GM20431 (cell line): ENCODE results near the gene GRK3.

ENCODE experiments used
- in situ Hi-C: fragments of 300-500 bp; cut with MseI, MboI; formaldehyde crosslinking; loops from one replicate; pipeline ENCODE4 v1.15.0; 2020; ENCODE audit warnings: low sequenced_read_pairs; ENCODE audit not compliant: unreplicated experiment

GRK3 gene

GRCh38 chr22:25765801-25766200 is 201.3 kb downstream of the GRK3 start:
- in situ Hi-C loops: no loop called here

GRCh38 chr22:25766418-25766817 is 201.9 kb downstream of the GRK3 start:
- in situ Hi-C loops: no loop called here

GRCh38 chr22:25770333-25770732 is 205.9 kb downstream of the GRK3 start:
- in situ Hi-C loops: loop anchor here (10.0 kb wide), 1 partner anchor 306 kb away; no protein-coding TSS in a partner anchor

- in situ Hi-C loops: loop anchor here (10.0 kb wide), 1 partner anchor 307 kb away; no protein-coding TSS in a partner anchor
These were observed 207.8 kb downstream of the GRK3 start for GRCh38 chr22:25772288-25772687.

- in situ Hi-C loops: loop anchor here (10.0 to 25.0 kb wide), 2 partner anchors 310 to 538 kb away; no protein-coding TSS in a partner anchor
These were observed 210.1 kb downstream of the GRK3 start for GRCh38 chr22:25774575-25775026.

- in situ Hi-C loops: loop anchor here (10.0 to 25.0 kb wide), 2 partner anchors 311 to 537 kb away; no protein-coding TSS in a partner anchor
These were observed 211.1 kb downstream of the GRK3 start for GRCh38 chr22:25775531-25775930.

GRCh38 chr22:25777411-25777810 is 212.9 kb downstream of the GRK3 start:
- in situ Hi-C loops: loop anchor here (10.0 to 25.0 kb wide), 2 partner anchors 313 to 535 kb away; no protein-coding TSS in a partner anchor

- in situ Hi-C loops: loop anchor here (10.0 to 25.0 kb wide), 2 partner anchors 313 to 534 kb away; no protein-coding TSS in a partner anchor
These were observed 213.4 kb downstream of the GRK3 start for GRCh38 chr22:25777870-25778269.
